Stimulated activated CD4-positive, alpha-beta T cell treated with anti-CD3 and anti-CD28 coated beads, Interleukin-1b, Interleukin-23, amount 100 ng/mL, for 1 hour (primary cell): ENCODE results near the gene FNDC10.

Experiments used
- DNase-seq, 2 donors: peaks; one replicate each; pipeline ENCODE4 v3.0.0-alpha.2; 2020; ENCODE audit warnings: low read depth in 2 of 2

FNDC10 gene

GRCh38 chr1:1616045-1616790, 16.3 kb upstream of the FNDC10 start:
- no peak for DNase-seq

GRCh38 chr1:1615256-1616044, 15.5 kb upstream of the FNDC10 start, which contains the start of gene MIB2:
Gene MIB2, plus strand, starts transcription at chr1:1615500. Its CDS starts 7,953 bp downstream, at chr1:1623453.
- peak; percentile 93 to 98 for DNase-seq

GRCh38 chr1:1614954-1615255, 15.0 kb upstream of the FNDC10 start:
- no peak for DNase-seq

GRCh38 chr1:1614204-1614953, 14.4 kb upstream of the FNDC10 start:
- DNase-seq, result peak in 1 of 2 donors; percentile 33

- no peak for DNase-seq
These were observed 13.7 kb upstream of the FNDC10 start for GRCh38 chr1:1613509-1614082.

- DNase-seq, result no peak
These were observed 12.1 kb upstream of the FNDC10 start for GRCh38 chr1:1612104-1612400.

- no peak for DNase-seq
These were observed 10.9 kb upstream of the FNDC10 start for GRCh38 chr1:1610796-1611195.

- DNase-seq, result no peak
These were observed 10.0 kb upstream of the FNDC10 start for GRCh38 chr1:1609822-1610485.

- no peak for DNase-seq
These were observed 6.3 kb upstream of the FNDC10 start for GRCh38 chr1:1606232-1606631.

- DNase-seq, result no peak
These were observed 5.8 kb upstream of the FNDC10 start for GRCh38 chr1:1605724-1606123.

- DNase-seq, result no peak
These were observed 5.2 kb upstream of the FNDC10 start for GRCh38 chr1:1605034-1605591.

GRCh38 chr1:1604374-1605033, 4.6 kb upstream of the FNDC10 start:
- DNase-seq, result no peak

- DNase-seq, result no peak
These were observed 3.9 kb upstream of the FNDC10 start for GRCh38 chr1:1603671-1604373.

GRCh38 chr1:1602968-1603506, 3.1 kb upstream of the FNDC10 start:
- no peak for DNase-seq

GRCh38 chr1:1602304-1602967, 2.5 kb upstream of the FNDC10 start:
- no peak for DNase-seq

- no peak for DNase-seq
These were observed 1.8 kb upstream of the FNDC10 start for GRCh38 chr1:1601564-1602303.

- DNase-seq, result no peak
These were observed 1.1 kb upstream of the FNDC10 start for GRCh38 chr1:1600861-1601563.
